ENCODE results near the gene CRYBB1. TPM values are rescaled to one million over a fixed set of nuclear protein-coding genes. Genes with fewer than 3 reads are reported as not detected.

Gene CRYBB1
- total and polyA plus RNA-seq, 2 experiments from 2014 or later, result 1.6 to 3.7 TPM

DNA sequence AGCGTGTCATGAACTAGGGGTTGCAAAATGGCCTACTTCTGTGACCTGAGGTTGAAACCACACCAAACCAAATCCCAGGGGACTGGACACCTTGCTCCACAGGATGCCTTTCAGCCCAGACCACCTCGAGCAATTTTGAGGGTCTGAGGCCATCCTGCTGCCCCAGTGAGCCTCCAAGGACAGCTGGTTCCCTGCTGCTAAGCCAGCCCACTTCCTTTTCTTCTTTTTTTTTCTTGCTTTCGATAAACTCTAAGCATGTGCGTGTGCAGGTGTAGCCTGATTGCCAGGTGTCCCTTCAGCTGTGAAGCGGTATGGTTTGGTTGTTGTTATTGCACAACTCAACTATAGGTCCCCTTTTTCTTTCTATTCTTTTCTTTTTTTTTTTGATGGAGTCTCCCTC lies 2.7 kb downstream of the CRYBB1 start (continued):
- TF ChIP-seq, protein P1, sequence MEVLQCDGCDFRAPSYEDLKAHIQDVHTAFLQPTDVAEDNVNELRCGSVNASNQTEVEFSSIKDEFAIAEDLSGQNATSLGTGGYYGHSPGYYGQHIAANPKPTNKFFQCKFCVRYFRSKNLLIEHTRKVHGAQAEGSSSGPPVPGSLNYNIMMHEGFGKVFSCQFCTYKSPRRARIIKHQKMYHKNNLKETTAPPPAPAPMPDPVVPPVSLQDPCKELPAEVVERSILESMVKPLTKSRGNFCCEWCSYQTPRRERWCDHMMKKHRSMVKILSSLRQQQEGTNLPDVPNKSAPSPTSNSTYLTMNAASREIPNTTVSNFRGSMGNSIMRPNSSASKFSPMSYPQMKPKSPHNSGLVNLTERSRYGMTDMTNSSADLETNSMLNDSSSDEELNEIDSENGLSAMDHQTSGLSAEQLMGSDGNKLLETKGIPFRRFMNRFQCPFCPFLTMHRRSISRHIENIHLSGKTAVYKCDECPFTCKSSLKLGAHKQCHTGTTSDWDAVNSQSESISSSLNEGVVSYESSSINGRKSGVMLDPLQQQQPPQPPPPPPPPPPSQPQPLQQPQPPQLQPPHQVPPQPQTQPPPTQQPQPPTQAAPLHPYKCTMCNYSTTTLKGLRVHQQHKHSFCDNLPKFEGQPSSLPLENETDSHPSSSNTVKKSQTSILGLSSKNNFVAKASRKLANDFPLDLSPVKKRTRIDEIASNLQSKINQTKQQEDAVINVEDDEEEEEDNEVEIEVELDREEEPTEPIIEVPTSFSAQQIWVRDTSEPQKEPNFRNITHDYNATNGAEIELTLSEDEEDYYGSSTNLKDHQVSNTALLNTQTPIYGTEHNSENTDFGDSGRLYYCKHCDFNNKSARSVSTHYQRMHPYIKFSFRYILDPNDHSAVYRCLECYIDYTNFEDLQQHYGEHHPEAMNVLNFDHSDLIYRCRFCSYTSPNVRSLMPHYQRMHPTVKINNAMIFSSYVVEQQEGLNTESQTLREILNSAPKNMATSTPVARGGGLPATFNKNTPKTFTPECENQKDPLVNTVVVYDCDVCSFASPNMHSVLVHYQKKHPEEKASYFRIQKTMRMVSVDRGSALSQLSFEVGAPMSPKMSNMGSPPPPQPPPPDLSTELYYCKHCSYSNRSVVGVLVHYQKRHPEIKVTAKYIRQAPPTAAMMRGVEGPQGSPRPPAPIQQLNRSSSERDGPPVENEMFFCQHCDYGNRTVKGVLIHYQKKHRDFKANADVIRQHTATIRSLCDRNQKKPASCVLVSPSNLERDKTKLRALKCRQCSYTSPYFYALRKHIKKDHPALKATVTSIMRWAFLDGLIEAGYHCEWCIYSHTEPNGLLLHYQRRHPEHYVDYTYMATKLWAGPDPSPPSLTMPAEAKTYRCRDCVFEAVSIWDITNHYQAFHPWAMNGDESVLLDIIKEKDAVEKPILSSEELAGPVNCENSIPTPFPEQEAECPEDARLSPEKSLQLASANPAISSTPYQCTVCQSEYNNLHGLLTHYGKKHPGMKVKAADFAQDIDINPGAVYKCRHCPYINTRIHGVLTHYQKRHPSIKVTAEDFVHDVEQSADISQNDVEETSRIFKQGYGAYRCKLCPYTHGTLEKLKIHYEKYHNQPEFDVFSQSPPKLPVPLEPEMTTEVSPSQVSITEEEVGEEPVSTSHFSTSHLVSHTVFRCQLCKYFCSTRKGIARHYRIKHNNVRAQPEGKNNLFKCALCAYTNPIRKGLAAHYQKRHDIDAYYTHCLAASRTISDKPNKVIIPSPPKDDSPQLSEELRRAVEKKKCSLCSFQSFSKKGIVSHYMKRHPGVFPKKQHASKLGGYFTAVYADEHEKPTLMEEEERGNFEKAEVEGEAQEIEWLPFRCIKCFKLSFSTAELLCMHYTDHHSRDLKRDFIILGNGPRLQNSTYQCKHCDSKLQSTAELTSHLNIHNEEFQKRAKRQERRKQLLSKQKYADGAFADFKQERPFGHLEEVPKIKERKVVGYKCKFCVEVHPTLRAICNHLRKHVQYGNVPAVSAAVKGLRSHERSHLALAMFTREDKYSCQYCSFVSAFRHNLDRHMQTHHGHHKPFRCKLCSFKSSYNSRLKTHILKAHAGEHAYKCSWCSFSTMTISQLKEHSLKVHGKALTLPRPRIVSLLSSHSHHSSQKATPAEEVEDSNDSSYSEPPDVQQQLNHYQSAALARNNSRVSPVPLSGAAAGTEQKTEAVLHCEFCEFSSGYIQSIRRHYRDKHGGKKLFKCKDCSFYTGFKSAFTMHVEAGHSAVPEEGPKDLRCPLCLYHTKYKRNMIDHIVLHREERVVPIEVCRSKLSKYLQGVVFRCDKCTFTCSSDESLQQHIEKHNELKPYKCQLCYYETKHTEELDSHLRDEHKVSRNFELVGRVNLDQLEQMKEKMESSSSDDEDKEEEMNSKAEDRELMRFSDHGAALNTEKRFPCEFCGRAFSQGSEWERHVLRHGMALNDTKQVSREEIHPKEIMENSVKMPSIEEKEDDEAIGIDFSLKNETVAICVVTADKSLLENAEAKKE (CRISPR knock-in tag; IDR thresholded peaks at IDR 0.05), result no peak
- TF ChIP-seq CREB1 (CRISPR knock-in tag; IDR thresholded peaks at IDR 0.05; ENCODE audit: low read depth) (no peak), EZH2phosphoT487 (IDR thresholded peaks at IDR 0.05; ENCODE audit: unreplicated experiment) (no peak)
- TF ChIP-seq, protein P2, sequence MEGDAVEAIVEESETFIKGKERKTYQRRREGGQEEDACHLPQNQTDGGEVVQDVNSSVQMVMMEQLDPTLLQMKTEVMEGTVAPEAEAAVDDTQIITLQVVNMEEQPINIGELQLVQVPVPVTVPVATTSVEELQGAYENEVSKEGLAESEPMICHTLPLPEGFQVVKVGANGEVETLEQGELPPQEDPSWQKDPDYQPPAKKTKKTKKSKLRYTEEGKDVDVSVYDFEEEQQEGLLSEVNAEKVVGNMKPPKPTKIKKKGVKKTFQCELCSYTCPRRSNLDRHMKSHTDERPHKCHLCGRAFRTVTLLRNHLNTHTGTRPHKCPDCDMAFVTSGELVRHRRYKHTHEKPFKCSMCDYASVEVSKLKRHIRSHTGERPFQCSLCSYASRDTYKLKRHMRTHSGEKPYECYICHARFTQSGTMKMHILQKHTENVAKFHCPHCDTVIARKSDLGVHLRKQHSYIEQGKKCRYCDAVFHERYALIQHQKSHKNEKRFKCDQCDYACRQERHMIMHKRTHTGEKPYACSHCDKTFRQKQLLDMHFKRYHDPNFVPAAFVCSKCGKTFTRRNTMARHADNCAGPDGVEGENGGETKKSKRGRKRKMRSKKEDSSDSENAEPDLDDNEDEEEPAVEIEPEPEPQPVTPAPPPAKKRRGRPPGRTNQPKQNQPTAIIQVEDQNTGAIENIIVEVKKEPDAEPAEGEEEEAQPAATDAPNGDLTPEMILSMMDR (conservative IDR thresholded peaks at IDR 0.05; ENCODE audit: low read depth in 2 of 2), result no peak

DNA sequence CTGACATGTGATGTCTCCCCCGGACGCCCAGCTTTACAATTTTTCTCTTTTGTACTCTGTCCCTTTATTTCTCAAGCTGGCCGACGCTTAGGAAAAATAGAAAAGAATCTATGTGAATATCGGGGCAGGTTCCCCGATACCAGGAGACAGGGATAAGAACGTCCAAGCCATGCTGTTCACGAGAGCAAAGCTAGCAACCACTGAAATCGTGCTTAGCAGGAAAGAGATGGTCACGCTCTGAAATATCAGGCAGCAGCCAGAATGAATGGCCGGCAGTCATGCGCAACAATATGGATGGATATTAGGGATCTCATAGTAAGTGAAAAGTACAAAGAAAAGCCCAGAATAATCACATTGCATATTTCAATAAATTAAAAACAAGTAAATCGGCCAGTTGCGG lies 3.5 kb downstream of the CRYBB1 start:
- Mint-ChIP-seq H3K4me1 (peaks cover 59% of the 10 kb centered on the region), H3K36me3 (ENCODE audit: low read depth) (no peaks in the 10 kb centered on the region; the same call in 2 of the 3 replicates), H3K27me3 (ENCODE audit: insufficient read depth, low read depth, poor library complexity) (peaks cover 52% of the 10 kb centered on the region), H3K27ac (peak overlapping the region; percentile 43; the same call in 1 of the 2 replicates), H3K9me3 (no peaks in the 10 kb centered on the region), H3K4me3 (peak overlapping the region; percentile 63)
- H3K4me2 ChIP-seq, result peak overlapping the region; percentile 75
- H3K4me3 ChIP-seq, result peak overlapping the region; percentile 46
- no peaks in the 10 kb centered on the region for H3K79me2 ChIP-seq (replicated peaks; ENCODE audit: insufficient read depth)
- H3K36me3 ChIP-seq (ENCODE audit: insufficient read depth), result no peaks in the 10 kb centered on the region
- H3K27ac ChIP-seq (ENCODE audit: low read depth), result peak overlapping the region; percentile 43; the same call in 1 of the 2 replicates
- H3K9me2 ChIP-seq (ENCODE audit: insufficient read depth), result no peaks in the 10 kb centered on the region; the same call in 1 of the 2 replicates
- no peak overlapping the region for H2AFZ ChIP-seq
- ATAC-seq (no peak), DNase-seq (ENCODE audit: low spot score) (no peak)
- peaks cover 64% of the 10 kb centered on the region for H3K4me1 ChIP-seq (ENCODE audit: insufficient read depth)
- peaks cover 17% of the 10 kb centered on the region for H3F3A ChIP-seq (replicated peaks; ENCODE audit: low read depth)
- H3K27me3 ChIP-seq (ENCODE audit: insufficient read depth), result peaks cover 34% of the 10 kb centered on the region
- H4K20me1 ChIP-seq (replicated peaks; ENCODE audit: insufficient read depth), result no peaks in the 10 kb centered on the region
- TF ChIP-seq, protein P2 (conservative IDR thresholded peaks at IDR 0.05; ENCODE audit: low read depth in 2 of 2), result no peak
- TF ChIP-seq, protein P3, sequence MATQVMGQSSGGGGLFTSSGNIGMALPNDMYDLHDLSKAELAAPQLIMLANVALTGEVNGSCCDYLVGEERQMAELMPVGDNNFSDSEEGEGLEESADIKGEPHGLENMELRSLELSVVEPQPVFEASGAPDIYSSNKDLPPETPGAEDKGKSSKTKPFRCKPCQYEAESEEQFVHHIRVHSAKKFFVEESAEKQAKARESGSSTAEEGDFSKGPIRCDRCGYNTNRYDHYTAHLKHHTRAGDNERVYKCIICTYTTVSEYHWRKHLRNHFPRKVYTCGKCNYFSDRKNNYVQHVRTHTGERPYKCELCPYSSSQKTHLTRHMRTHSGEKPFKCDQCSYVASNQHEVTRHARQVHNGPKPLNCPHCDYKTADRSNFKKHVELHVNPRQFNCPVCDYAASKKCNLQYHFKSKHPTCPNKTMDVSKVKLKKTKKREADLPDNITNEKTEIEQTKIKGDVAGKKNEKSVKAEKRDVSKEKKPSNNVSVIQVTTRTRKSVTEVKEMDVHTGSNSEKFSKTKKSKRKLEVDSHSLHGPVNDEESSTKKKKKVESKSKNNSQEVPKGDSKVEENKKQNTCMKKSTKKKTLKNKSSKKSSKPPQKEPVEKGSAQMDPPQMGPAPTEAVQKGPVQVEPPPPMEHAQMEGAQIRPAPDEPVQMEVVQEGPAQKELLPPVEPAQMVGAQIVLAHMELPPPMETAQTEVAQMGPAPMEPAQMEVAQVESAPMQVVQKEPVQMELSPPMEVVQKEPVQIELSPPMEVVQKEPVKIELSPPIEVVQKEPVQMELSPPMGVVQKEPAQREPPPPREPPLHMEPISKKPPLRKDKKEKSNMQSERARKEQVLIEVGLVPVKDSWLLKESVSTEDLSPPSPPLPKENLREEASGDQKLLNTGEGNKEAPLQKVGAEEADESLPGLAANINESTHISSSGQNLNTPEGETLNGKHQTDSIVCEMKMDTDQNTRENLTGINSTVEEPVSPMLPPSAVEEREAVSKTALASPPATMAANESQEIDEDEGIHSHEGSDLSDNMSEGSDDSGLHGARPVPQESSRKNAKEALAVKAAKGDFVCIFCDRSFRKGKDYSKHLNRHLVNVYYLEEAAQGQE (IDR thresholded peaks at IDR 0.05; ENCODE audit: unreplicated experiment), result no peak
- TF ChIP-seq JUNB (IDR thresholded peaks at IDR 0.05; ENCODE audit: unreplicated experiment), result no peak
- no peak for TF ChIP-seq CREB1 (CRISPR knock-in tag; IDR thresholded peaks at IDR 0.05; ENCODE audit: low read depth)
- TF ChIP-seq ZNF114 (CRISPR knock-in tag; IDR thresholded peaks at IDR 0.05), result no peak
- TF ChIP-seq EZH2 (IDR thresholded peaks at IDR 0.05; ENCODE audit: low read depth, unreplicated experiment), result no peak
- TF ChIP-seq STAT1 (IDR thresholded peaks at IDR 0.05; ENCODE audit: unreplicated experiment), result no peak
- no peak for TF ChIP-seq ZNF331 (CRISPR knock-in tag; IDR thresholded peaks at IDR 0.05; ENCODE audit: low read depth)
